K562 (cell line): ENCODE data around the gene ZDHHC24. TPM values are rescaled to one million over a fixed set of nuclear protein-coding genes. Genes with fewer than 3 reads are reported as not detected.

Experiments used
- ARHGAP35 ChIP-seq: fragments of 450-650 bp; IDR thresholded peaks from 2 replicates; pipeline ENCODE4 v1.6.1; 2018; ENCODE audit not compliant: partially characterized antibody
- CBX2 ChIP-seq: fragments of 200-600 bp; sonication (generic); IDR thresholded peaks from one replicate; pipeline ENCODE4 v1.6.1; 2012; ENCODE audit warnings: mild to moderate bottlenecking, low read length, inconsistent platforms; ENCODE audit not compliant: insufficient read depth, poor library complexity, severe bottlenecking
- CXXC5 ChIP-seq: fragments of 250-450 bp; sonication (Bioruptor Pico); IDR thresholded peaks from 2 replicates; pipeline ENCODE4 v1.8.0; 2022; ENCODE audit warnings: inconsistent platforms, mild to moderate bottlenecking, moderate library complexity
- DDX20 ChIP-seq: fragments of 450-650 bp; IDR thresholded peaks from 2 replicates; pipeline ENCODE4 v1.6.1; 2016; ENCODE audit warnings: missing genetic modification characterization, low read depth, mild to moderate bottlenecking, missing compliant biosample characterization, moderate library complexity
- EP400 ChIP-seq: fragments of 450-650 bp; IDR thresholded peaks from 2 replicates; pipeline ENCODE4 v1.6.1; 2017; ENCODE audit warnings: antibody characterized with exemption, mild to moderate bottlenecking, moderate library complexity
- GTF2A2 ChIP-seq: IDR thresholded peaks from 2 replicates; pipeline ENCODE4 v1.6.1; 2016; ENCODE audit warnings: mild to moderate bottlenecking, missing genetic modification characterization, missing compliant biosample characterization
- KAT8 ChIP-seq: fragments of 450-650 bp; IDR thresholded peaks from 2 replicates; pipeline ENCODE4 v1.6.1; 2016; ENCODE audit warnings: low read depth, mild to moderate bottlenecking
- MAZ ChIP-seq, 2 experiments: fragments of 450-650 bp in 1 of 2; sonication (generic) in 1 of 2; formaldehyde crosslinking; IDR thresholded peaks in 1 of 2; conservative IDR thresholded peaks in 1 of 2; 2 replicates each; pipeline versions ENCODE4 v1.4.0 to v1.5.0; 2020; ENCODE audit warnings: mild to moderate bottlenecking in 1 of 2, missing genetic modification reagents in 1 of 2
- MCM3 ChIP-seq: fragments of 450-650 bp; IDR thresholded peaks from 2 replicates; pipeline ENCODE4 v1.6.1; 2016
- RAD21 ChIP-seq, 2 experiments: fragments of 250-450 bp in 1 of 2; fragments of 450-650 bp in 1 of 2; sonication (Bioruptor Pico) in 1 of 2; formaldehyde crosslinking in 1 of 2; IDR thresholded peaks in 1 of 2; conservative IDR thresholded peaks in 1 of 2; 2 replicates each; pipeline versions ENCODE4 v1.4.0 to v1.8.0; 2020 to 2022; ENCODE audit warnings: mild to moderate bottlenecking in 2 of 2, moderate library complexity in 1 of 2
- RFX1 ChIP-seq: fragments of 450-650 bp; IDR thresholded peaks from 2 replicates; pipeline ENCODE4 v1.6.1; 2016; ENCODE audit warnings: mild to moderate bottlenecking, moderate library complexity
- SMC3 ChIP-seq: conservative IDR thresholded peaks from 2 replicates; pipeline ENCODE4 v1.6.1; 2011; ENCODE audit warnings: low read depth, low read length, improper control_type of control experiment; ENCODE audit not compliant: insufficient read depth
- STAT5A ChIP-seq: IDR thresholded peaks from 2 replicates; pipeline ENCODE4 v1.6.1; 2012; ENCODE audit warnings: low read length, inconsistent platforms, borderline replicate concordance
- TAF9B ChIP-seq: fragments of 450-650 bp; IDR thresholded peaks from 2 replicates; pipeline ENCODE4 v1.6.1; 2018; ENCODE audit warnings: mild to moderate bottlenecking; ENCODE audit not compliant: partially characterized antibody
- ZNF197 ChIP-seq: fragments of 200-800 bp; sonication (Bioruptor generic); IDR thresholded peaks from 2 replicates; pipeline ENCODE4 v1.6.1; 2016; ENCODE audit warnings: low read depth, missing genetic modification characterization, missing compliant biosample characterization
- ZNF41 ChIP-seq: fragments of 250-450 bp; sonication (Bioruptor Pico); conservative IDR thresholded peaks from 2 replicates; pipeline ENCODE4 v1.4.0; 2020; ENCODE audit warnings: mild to moderate bottlenecking
- polyA plus RNA-seq, 8 experiments: library from polyadenylated mRNA; depleted of rRNA in 4 of 8; stranded (reverse) in 5 of 8; unstranded in 3 of 8; fragments of >200 nt; fragmentation: Nextera tagmentation in 2 of 8; fragmentation: Illumina TruSeq in 1 of 8; extraction: Ambion mirVana in 2 of 8; extraction: Trizol in 1 of 8; gene quantifications; 2 replicates each; pipeline versions ENCODE4 v1.2.1 to v1.2.3, GENCODE V29; 2011 to 2014; ENCODE audit warnings: inconsistent platforms in 1 of 8, missing spikeins in 1 of 8
- total RNA-seq, 7 experiments: library from RNA; depleted of rRNA in 6 of 7; stranded (reverse); fragments of >200 nt in 6 of 7; fragmentation: Illumina TruSeq in 2 of 7; extraction: Trizol in 2 of 7; gene quantifications; 2 replicates each; pipeline versions ENCODE4 v1.2.1 to v1.2.3, GENCODE V29; 2011 to 2021; ENCODE audit warnings: low replicate concordance in 1 of 7
- TF ChIP-seq, protein P1 (sequence below): sonication (generic); formaldehyde crosslinking; IDR thresholded peaks from 2 replicates; pipeline ENCODE4 v1.9.0; 2022; ENCODE audit warnings: mild to moderate bottlenecking, missing genetic modification reagents
- TF ChIP-seq, protein P2 (sequence below): fragments of 450-650 bp; IDR thresholded peaks from 2 replicates; pipeline ENCODE4 v1.6.1; 2018; ENCODE audit not compliant: partially characterized antibody
- TF ChIP-seq, protein P3 (sequence below), 3 experiments: IDR thresholded peaks in 2 of 3; conservative IDR thresholded peaks in 1 of 3; 2 replicates each; pipeline ENCODE4 v1.5.1; 2011 to 2012; ENCODE audit warnings: low read length in 3 of 3, mild to moderate bottlenecking in 3 of 3, control low read depth in 2 of 3, improper control_type of control experiment in 1 of 3, inconsistent platforms in 1 of 3, low read depth in 1 of 3, mixed read lengths in 1 of 3, moderate library complexity in 1 of 3; ENCODE audit not compliant: insufficient read depth in 2 of 3

The ZDHHC24 gene
- total and polyA plus RNA-seq, 9 of the 15 experiments (the other 6 are each of a cell fraction or from before 2014, with no cell fraction given) = 0.45 to 11.2 (median 2.7) TPM

DNA sequence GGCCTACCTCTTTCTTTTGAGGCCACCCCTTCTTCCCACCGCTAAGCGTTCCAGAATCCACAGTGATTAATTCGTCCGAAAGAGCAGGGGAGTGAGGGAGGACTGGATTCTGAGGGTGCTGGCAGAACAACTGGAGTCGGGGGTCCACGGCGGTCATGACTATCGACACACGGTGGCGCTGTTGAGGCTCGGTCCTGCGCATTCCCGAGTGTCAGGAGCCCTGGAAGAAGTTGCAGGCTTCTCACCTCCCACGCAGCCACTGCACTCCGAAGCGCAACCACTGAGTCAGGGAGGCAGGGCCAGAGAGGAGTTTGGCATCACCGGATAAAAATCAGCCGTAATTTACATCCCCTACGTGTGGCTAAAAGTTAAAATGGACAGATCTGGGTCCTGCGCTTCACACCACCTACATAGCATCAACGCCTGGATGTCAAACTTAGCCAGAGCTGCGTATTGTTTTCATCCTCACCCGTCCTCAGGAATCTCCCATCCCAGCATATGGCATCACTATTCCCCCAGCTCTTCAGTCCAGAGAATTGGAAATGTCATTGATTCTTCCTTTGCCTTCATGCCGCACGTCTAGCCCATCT is 33.3 kb upstream of the ZDHHC24 start (continued):
- TF ChIP-seq CXXC5 (CRISPR knock-in tag) (peak; percentile 37; the same call in 1 of the 2 replicates), ARHGAP35 (no peak), SMC3 (peak; percentile 65), MAZ (CRISPR knock-in tag; conservative IDR thresholded peaks at IDR 0.05 in 1 of 2, IDR thresholded peaks at IDR 0.05 in 1 of 2) (no peak), ZNF197 (CRISPR knock-in tag) (no peak), EP400 (no peak), ZNF41 (CRISPR knock-in tag) (no peak), MCM3 (no peak), CBX2 (no peak), TAF9B (no peak), RAD21 (CRISPR knock-in tag; conservative IDR thresholded peaks at IDR 0.05 in 1 of 2, IDR thresholded peaks at IDR 0.05 in 1 of 2) (peak; percentile 60 to 81), KAT8 (no peak), STAT5A (no peak), RFX1 (no peak), GTF2A2 (tag) (no peak), DDX20 (tag) (no peak)
- TF ChIP-seq, protein P1, sequence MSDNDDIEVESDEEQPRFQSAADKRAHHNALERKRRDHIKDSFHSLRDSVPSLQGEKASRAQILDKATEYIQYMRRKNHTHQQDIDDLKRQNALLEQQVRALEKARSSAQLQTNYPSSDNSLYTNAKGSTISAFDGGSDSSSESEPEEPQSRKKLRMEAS = no peak
- TF ChIP-seq, protein P2, sequence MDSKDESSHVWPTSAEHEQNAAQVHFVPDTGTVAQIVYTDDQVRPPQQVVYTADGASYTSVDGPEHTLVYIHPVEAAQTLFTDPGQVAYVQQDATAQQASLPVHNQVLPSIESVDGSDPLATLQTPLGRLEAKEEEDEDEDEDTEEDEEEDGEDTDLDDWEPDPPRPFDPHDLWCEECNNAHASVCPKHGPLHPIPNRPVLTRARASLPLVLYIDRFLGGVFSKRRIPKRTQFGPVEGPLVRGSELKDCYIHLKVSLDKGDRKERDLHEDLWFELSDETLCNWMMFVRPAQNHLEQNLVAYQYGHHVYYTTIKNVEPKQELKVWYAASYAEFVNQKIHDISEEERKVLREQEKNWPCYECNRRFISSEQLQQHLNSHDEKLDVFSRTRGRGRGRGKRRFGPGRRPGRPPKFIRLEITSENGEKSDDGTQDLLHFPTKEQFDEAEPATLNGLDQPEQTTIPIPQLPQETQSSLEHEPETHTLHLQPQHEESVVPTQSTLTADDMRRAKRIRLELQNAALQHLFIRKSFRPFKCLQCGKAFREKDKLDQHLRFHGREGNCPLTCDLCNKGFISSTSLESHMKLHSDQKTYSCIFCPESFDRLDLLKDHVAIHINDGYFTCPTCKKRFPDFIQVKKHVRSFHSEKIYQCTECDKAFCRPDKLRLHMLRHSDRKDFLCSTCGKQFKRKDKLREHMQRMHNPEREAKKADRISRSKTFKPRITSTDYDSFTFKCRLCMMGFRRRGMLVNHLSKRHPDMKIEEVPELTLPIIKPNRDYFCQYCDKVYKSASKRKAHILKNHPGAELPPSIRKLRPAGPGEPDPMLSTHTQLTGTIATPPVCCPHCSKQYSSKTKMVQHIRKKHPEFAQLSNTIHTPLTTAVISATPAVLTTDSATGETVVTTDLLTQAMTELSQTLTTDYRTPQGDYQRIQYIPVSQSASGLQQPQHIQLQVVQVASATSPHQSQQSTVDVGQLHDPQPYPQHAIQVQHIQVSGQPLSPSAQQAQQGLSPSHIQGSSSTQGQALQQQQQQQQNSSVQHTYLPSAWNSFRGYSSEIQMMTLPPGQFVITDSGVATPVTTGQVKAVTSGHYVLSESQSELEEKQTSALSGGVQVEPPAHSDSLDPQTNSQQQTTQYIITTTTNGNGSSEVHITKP = no peak
- TF ChIP-seq, protein P3, sequence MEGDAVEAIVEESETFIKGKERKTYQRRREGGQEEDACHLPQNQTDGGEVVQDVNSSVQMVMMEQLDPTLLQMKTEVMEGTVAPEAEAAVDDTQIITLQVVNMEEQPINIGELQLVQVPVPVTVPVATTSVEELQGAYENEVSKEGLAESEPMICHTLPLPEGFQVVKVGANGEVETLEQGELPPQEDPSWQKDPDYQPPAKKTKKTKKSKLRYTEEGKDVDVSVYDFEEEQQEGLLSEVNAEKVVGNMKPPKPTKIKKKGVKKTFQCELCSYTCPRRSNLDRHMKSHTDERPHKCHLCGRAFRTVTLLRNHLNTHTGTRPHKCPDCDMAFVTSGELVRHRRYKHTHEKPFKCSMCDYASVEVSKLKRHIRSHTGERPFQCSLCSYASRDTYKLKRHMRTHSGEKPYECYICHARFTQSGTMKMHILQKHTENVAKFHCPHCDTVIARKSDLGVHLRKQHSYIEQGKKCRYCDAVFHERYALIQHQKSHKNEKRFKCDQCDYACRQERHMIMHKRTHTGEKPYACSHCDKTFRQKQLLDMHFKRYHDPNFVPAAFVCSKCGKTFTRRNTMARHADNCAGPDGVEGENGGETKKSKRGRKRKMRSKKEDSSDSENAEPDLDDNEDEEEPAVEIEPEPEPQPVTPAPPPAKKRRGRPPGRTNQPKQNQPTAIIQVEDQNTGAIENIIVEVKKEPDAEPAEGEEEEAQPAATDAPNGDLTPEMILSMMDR (IDR thresholded peaks at IDR 0.05 in 2 of 3, conservative IDR thresholded peaks at IDR 0.05 in 1 of 3; ENCODE audit: insufficient read depth in 2 of 3, low read depth in 1 of 3, low read length in 3 of 3) = peak; percentile 77 to 90 (median 83)
